H9 (cell line): ENCODE results near the gene AP2A2. TPM values are rescaled to one million over a fixed set of nuclear protein-coding genes. Genes with fewer than 3 reads are reported as not detected.

Source experiments
- DNase-seq: peaks from one replicate; pipeline ENCODE4 v3.0.0-alpha.2; 2017
- H2AFZ ChIP-seq: one replicate; pipeline ENCODE4 v1.6.1; 2013; ENCODE audit warnings: mild to moderate bottlenecking, low read length, control low read depth, moderate library complexity
- H2AK5ac ChIP-seq: 2 replicates; pipeline ENCODE4 v1.6.1; 2013; ENCODE audit warnings: low read length, control low read depth, mixed read lengths; ENCODE audit not compliant: insufficient read length
- H2BK120ac ChIP-seq: one replicate; pipeline ENCODE4 v1.6.1; 2013; ENCODE audit warnings: low read depth, mild to moderate bottlenecking, low read length, control low read depth, inconsistent platforms; ENCODE audit not compliant: poor library complexity, severe bottlenecking
- H2BK12ac ChIP-seq: 2 replicates; pipeline ENCODE4 v1.6.1; 2013; ENCODE audit warnings: low read length, control low read depth, mixed read lengths, low read depth; ENCODE audit not compliant: insufficient read length
- H2BK15ac ChIP-seq: 2 replicates; pipeline ENCODE4 v1.6.1; 2013; ENCODE audit warnings: low read depth, low read length, control low read depth
- H2BK20ac ChIP-seq: one replicate; pipeline ENCODE4 v1.6.1; 2013; ENCODE audit warnings: low read depth, mild to moderate bottlenecking, low read length, control low read depth, inconsistent platforms; ENCODE audit not compliant: poor library complexity, severe bottlenecking
- H2BK5ac ChIP-seq: 2 replicates; pipeline ENCODE4 v1.6.1; 2013; ENCODE audit warnings: low read length, control low read depth, mixed read lengths; ENCODE audit not compliant: insufficient read length
- H3K14ac ChIP-seq: 2 replicates; pipeline ENCODE4 v1.6.1; 2013; ENCODE audit warnings: low read length, control low read depth; ENCODE audit not compliant: insufficient read depth
- H3K18ac ChIP-seq: 2 replicates; pipeline ENCODE4 v1.6.1; 2013; ENCODE audit warnings: low read depth, mild to moderate bottlenecking, mixed read lengths, low read length, control low read depth; ENCODE audit not compliant: insufficient read length
- H3K23ac ChIP-seq: 2 replicates; pipeline ENCODE4 v1.6.1; 2013; ENCODE audit warnings: low read length, control low read depth, mixed read lengths, low read depth; ENCODE audit not compliant: insufficient read length
- H3K23me2 ChIP-seq: 2 replicates; pipeline ENCODE4 v1.6.1; 2013; ENCODE audit warnings: low read depth, mild to moderate bottlenecking, mixed read lengths, low read length, control low read depth; ENCODE audit not compliant: insufficient read length, poor library complexity, severe bottlenecking
- H3K27ac ChIP-seq: 2 replicates; pipeline ENCODE4 v1.5.1; 2013; ENCODE audit warnings: low read length, control low read depth, mixed read lengths, low read depth; ENCODE audit not compliant: insufficient read length
- H3K27me3 ChIP-seq: 2 replicates; pipeline ENCODE4 v1.6.1; 2013; ENCODE audit warnings: low read length, control low read depth, inconsistent platforms; ENCODE audit not compliant: insufficient read depth
- H3K4ac ChIP-seq: 2 replicates; pipeline ENCODE4 v1.6.1; 2013; ENCODE audit warnings: low read depth, mild to moderate bottlenecking, control low read depth, inconsistent platforms, low read length, moderate library complexity
- H3K4me1 ChIP-seq: 2 replicates; pipeline ENCODE4 v1.6.1; 2013; ENCODE audit warnings: low read length, control low read depth, inconsistent platforms; ENCODE audit not compliant: insufficient read depth
- H3K4me2 ChIP-seq: 2 replicates; pipeline ENCODE4 v1.6.1; 2013; ENCODE audit warnings: low read length, control low read depth, mixed read lengths; ENCODE audit not compliant: insufficient read length, insufficient read depth
- H3K56ac ChIP-seq: 2 replicates; pipeline ENCODE4 v1.6.1; 2013; ENCODE audit warnings: low read depth, mild to moderate bottlenecking, mixed read lengths, low read length, control low read depth; ENCODE audit not compliant: insufficient read length
- H3K79me1 ChIP-seq: 2 replicates; pipeline ENCODE4 v1.6.1; 2013; ENCODE audit warnings: low read depth, mild to moderate bottlenecking, moderate library complexity, low read length, control low read depth, inconsistent platforms; ENCODE audit not compliant: insufficient read depth, poor library complexity, severe bottlenecking
- H3K79me2 ChIP-seq: 2 replicates; pipeline ENCODE4 v1.6.1; 2013; ENCODE audit warnings: low read length, control low read depth, inconsistent platforms; ENCODE audit not compliant: insufficient read depth
- H3K9ac ChIP-seq: 2 replicates; pipeline ENCODE4 v1.6.1; 2013; ENCODE audit warnings: low read length, control low read depth, mixed read lengths; ENCODE audit not compliant: insufficient read length; ENCODE audit errors: extremely low read depth
- H3K9me3 ChIP-seq: one replicate; pipeline ENCODE4 v1.6.1; 2013; ENCODE audit warnings: low read depth, low read length, inconsistent platforms; ENCODE audit not compliant: control insufficient read depth
- H3T11ph ChIP-seq: one replicate; pipeline ENCODE4 v1.6.1; 2013; ENCODE audit warnings: mild to moderate bottlenecking, low read length, control low read depth, inconsistent platforms
- H4K20me1 ChIP-seq: one replicate; pipeline ENCODE4 v1.6.1; 2013; ENCODE audit not compliant: control insufficient read depth, insufficient read length, insufficient read depth
- H4K5ac ChIP-seq: 2 replicates; pipeline ENCODE4 v1.6.1; 2013; ENCODE audit warnings: low read depth, mild to moderate bottlenecking, mixed read lengths, low read length, control low read depth; ENCODE audit not compliant: insufficient read length
- H4K8ac ChIP-seq: replicated peaks from 2 replicates; pipeline ENCODE4 v1.6.1; 2013; ENCODE audit warnings: low read length, control low read depth, mixed read lengths, low read depth; ENCODE audit not compliant: insufficient read length
- H4K91ac ChIP-seq: 2 replicates; pipeline ENCODE4 v1.6.1; 2013; ENCODE audit warnings: low read depth, mild to moderate bottlenecking, moderate library complexity, mixed read lengths, low read length, control low read depth; ENCODE audit not compliant: insufficient read length
- H3K27ac Mint-ChIP-seq, 3 experiments: 2 replicates in 2 of 3; 3 replicates in 1 of 3; pipeline ENCODE4 v1.8.0; 2020 to 2021; ENCODE audit warnings: mixed read lengths in 3 of 3, mild to moderate bottlenecking in 1 of 3, moderate library complexity in 1 of 3
- H3K27me3 Mint-ChIP-seq: 2 replicates; pipeline ENCODE4 v1.8.0; 2021; ENCODE audit warnings: low read depth, mild to moderate bottlenecking, moderate library complexity, mixed read lengths
- H3K36me3 Mint-ChIP-seq, 3 experiments: 2 replicates in 2 of 3; 3 replicates in 1 of 3; pipeline ENCODE4 v1.8.0; 2020 to 2021; ENCODE audit warnings: low read depth in 3 of 3, mixed read lengths in 3 of 3; ENCODE audit not compliant: insufficient read depth in 1 of 3
- H3K4me1 Mint-ChIP-seq, 2 experiments: 2 replicates each; pipeline ENCODE4 v1.8.0; 2020; ENCODE audit warnings: mixed read lengths in 2 of 2
- H3K4me3 Mint-ChIP-seq, 2 experiments: 2 replicates in 1 of 2; 3 replicates in 1 of 2; pipeline ENCODE4 v1.8.0; 2020 to 2021; ENCODE audit warnings: mild to moderate bottlenecking in 2 of 2, mixed read lengths in 2 of 2, moderate library complexity in 1 of 2
- H3K9me3 Mint-ChIP-seq, 2 experiments: 2 replicates in 1 of 2; 3 replicates in 1 of 2; pipeline ENCODE4 v1.8.0; 2020; ENCODE audit warnings: mild to moderate bottlenecking in 2 of 2, mixed read lengths in 2 of 2, moderate library complexity in 1 of 2
- CTCF ChIP-seq: fragments of 200-600 bp; sonication (generic); conservative IDR thresholded peaks from 3 replicates; pipeline ENCODE4 v1.8.0; 2021; ENCODE audit warnings: antibody characterized with exemption, mild to moderate bottlenecking
- WGBS: extraction: QIAGEN DNeasy Blood & Tissue Kit; methylation state at CpG from one replicate; pipeline ENCODE4 v1.1.7; 2013; ENCODE audit warnings: missing lambda C conversion rate, low lambda C conversion rate, mixed read lengths; ENCODE audit not compliant: insufficient read length; ENCODE audit errors: extremely low coverage; 5-methylcytosine and 5-hydroxymethylcytosine counted together
- total RNA-seq: library from RNA; stranded (reverse); gene quantifications from 2 replicates; pipeline ENCODE4 v1.2.1, GENCODE V29; 2021

The AP2A2 gene
- total RNA-seq, 1 experiment from 2014 or later: 53.7 TPM

- no peaks in the 10 kb centered on the region for H3K79me2 ChIP-seq
- no peak overlapping the region for H2BK5ac ChIP-seq
- H3K4me2 ChIP-seq: no peak overlapping the region
- H4K20me1 ChIP-seq: no peaks in the 10 kb centered on the region
- Mint-ChIP-seq H3K9me3 (peaks cover 0 to 6% of the 10 kb centered on the region in 2 experiments; a peak in 2 of 5 replicates), H3K4me1 (peaks cover 3% of the 10 kb centered on the region in 2 experiments; a peak in 2 of 4 replicates), H3K4me3 (no peak overlapping the region), H3K36me3 (peaks cover 22 to 63% (median 49%) of the 10 kb centered on the region in 3 experiments), H3K27ac (peak overlapping the region in 1 of 3 experiments; percentile 66; a peak in 3 of 7 replicates), H3K27me3 (no peaks in the 10 kb centered on the region)
- no peak overlapping the region for H3K23ac ChIP-seq
- DNase-seq: no peak
- H3K4me1 ChIP-seq: no peaks in the 10 kb centered on the region
- no CpG with 5 or more reads among the region's 10 CpGs for WGBS
- no peak overlapping the region for H2BK12ac ChIP-seq
- no peak overlapping the region for H3K9ac ChIP-seq
- H3K23me2 ChIP-seq: no peaks in the 10 kb centered on the region
- H3K4ac ChIP-seq: no peak overlapping the region
- no peaks in the 10 kb centered on the region for H3K9me3 ChIP-seq
- H2BK20ac ChIP-seq: no peak overlapping the region
- no peaks in the 10 kb centered on the region for H3K27me3 ChIP-seq
- no peak overlapping the region for H3K18ac ChIP-seq
- H4K8ac ChIP-seq: no peak overlapping the region
- no peak overlapping the region for H3K27ac ChIP-seq
- H2AK5ac ChIP-seq: no peak overlapping the region
- H2BK15ac ChIP-seq: no peak overlapping the region
- no peak overlapping the region for H3K14ac ChIP-seq
- no peak overlapping the region for H2BK120ac ChIP-seq
- no peak overlapping the region for H4K91ac ChIP-seq
- no peak overlapping the region for H4K5ac ChIP-seq
- no peaks in the 10 kb centered on the region for H3K79me1 ChIP-seq
- no peak overlapping the region for H2AFZ ChIP-seq
- H3T11ph ChIP-seq: no peak overlapping the region
- H3K56ac ChIP-seq: no peak overlapping the region
- TF ChIP-seq CTCF: no peak
Observed at GRCh38 chr11:996681-997080, 71.0 kb downstream of the AP2A2 start.
